ENCODE measurements around the gene FHDC1.

FHDC1 gene

DNA sequence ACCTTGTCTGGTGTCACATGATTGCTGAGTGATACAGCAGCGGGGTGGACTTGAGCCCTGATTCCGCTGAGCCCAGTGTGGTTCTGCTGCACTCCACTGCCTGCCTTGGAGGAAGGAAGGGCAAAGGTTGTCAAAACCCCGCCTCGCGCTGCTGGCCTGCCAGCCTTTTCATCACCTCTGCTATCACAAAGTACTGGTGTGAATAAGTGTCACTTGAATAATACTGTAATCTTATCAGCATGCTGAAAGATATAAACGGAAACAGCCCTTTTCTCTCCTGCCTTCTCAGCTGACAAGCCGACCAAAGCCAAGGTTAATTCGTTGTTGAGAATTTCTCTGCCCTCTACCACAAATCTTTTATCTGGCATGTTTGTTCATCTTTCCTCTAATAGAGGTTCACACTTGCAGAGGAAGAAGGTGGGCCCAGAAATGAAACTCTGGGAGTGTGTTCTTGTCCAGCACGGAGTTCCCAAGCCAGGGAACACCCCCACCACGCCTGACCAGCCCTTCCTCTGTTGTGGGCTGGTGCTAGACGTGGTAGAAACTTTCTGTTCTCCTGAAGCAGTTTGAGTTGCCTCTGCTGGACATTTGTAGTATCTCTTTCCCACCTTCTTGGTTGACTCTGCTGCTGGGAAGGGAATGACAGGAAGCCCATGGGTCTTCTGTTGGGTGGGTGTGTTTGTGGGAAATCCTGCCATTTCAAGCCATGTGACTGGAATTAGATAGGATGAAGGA, 21.5 kb downstream of the FHDC1 start:
- no peak for DNase-seq

DNA sequence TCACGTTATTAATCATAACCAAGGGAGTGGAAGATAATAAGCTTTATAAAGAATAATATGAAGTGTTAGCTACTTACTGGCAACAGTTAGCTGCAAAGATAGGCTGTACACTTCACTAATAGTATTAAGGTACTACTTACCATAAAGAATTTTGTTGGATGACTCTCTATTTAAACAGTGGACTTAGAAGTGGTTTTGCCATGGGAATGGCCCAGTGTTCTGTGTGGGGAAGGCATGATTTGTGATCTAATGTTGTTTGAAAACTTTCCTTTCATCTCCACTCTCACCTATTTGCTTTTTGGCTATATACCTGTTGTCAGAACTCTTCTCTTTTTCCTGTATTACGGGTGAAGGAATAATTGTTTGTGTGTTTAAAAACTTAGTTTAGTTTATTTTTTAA, 23.0 kb downstream of the FHDC1 start:
- DNase-seq = no peak

DNA sequence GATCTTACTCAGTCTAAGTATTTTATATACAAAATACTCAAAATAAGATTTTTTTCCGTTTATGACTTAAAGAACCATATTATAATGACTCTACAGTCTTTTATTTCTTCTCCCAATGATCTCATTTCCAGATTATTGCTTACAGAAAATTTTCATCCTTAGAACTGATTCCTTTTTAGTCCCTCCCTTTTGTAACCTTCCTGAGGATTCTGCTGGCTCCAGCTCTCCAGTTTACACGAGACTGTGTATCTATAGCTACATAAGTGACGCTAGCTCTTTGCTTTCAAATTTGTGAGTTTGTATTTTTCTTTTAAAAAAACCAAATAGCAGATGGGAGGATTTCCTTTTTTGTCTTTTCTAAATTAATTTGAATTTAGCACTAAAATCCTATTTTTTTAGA, 24.0 kb downstream of the FHDC1 start:
- no peak for DNase-seq

DNA sequence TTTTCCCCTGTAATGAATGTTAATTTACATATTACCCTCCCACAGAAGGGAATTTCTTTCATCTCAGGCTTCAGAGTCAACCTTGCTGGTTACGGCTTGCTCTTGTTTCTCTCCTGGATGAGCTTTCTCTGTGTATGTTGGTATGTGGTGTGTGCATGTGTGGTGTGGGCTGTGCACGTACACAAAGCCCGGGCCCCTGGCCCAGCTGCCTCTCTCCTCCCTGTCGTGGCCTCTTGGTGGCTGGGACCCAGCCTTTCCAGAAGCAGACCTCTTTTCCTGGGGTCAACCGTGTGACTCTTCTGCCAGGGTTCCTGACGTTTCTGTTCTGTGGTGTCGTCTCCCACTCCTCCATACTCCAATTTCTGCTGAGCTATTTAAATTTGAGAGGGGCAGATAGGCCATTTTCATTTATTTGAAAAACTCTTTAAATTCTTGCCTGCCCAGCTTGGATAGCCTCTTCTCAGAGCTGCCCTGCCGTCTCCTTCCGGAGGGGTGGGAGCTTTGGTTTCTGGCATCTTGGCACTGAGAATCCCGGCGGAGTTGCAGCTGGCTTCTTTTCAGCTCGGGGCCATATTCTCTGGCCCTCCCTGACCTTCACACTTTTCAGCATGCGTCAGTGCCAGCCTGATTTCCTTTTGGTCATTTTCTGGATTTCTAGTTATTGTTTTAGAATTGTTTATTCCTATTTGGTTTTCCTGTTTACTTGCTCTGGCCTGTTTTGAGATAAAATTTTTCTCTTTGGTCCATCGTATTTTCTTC, 25.1 kb downstream of the FHDC1 start:
- DNase-seq = no peak

DNA sequence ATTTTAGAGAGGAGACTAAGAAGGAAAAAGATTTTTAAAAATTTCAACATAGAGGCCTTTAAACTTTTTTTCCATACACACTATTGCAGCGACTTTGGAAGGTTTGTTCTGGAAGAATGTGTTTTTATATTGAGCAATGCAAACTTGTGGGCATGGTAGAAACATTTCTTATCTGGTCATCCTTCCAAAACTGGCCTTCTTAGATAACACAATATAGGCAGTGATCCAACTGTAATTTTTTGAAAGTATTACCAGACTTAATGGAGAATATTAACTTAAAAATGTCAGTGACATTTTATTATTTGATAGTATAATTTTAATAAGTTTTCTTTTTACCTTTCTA, 25.6 kb downstream of the FHDC1 start:
- no peak for DNase-seq

DNA sequence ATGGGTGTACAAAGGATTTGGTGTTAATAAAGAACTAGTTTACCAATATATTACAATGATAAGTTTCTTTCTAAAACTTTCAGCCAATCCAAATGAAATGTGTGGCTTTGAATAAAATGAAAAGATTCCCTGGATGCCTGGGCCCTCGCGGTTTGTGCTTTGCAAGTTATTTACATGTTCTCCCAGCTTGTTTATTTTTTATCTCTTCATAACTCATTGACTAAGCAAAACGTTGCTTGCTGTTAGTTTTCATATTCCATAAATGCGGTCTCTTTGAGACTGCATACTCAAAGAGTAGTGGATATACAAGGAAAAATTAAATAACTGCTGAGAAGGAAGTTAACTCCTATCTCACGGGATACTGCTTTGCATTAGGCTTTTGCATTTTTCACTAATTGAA, 26.0 kb downstream of the FHDC1 start:
- no peak for DNase-seq

DNA sequence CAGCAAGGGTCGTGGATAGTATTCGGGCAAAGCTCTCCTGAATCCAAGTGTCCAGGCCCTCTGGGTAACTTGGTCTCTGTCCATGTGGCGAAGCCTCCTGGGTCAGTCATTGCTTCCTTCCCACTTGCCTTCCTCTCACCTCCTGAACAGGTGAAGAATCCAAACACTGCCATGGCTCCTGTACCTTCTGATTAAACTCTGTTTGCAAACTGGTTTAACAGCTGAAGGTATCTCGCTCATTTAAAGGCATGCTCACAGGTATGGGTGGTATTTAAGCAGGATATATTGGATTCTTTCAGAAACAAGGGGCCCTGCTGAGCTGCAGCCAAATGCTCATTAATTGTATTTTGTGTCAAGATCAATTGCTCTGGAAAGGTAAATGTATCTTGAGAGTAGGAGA, 28.2 kb downstream of the FHDC1 start:
- no peak for DNase-seq

DNA sequence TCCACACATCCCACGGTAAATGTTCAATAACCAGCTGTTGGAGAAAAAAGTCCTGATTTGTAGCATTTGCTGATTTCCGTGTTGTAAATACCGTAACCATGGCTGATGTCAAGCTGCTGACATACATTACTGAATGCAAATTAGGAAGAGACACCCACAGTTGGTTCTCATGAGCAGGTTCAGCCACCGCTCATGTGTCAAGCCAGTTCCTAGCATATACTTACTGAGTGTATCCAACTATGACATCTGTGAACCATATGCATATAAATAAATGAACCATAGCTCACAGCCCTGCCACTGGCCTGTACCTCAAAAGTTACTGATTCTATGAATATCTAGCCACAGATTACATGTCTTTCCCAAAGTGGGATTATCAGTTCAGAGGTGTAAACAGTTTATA, 29.5 kb downstream of the FHDC1 start:
- DNase-seq = no peak

DNA sequence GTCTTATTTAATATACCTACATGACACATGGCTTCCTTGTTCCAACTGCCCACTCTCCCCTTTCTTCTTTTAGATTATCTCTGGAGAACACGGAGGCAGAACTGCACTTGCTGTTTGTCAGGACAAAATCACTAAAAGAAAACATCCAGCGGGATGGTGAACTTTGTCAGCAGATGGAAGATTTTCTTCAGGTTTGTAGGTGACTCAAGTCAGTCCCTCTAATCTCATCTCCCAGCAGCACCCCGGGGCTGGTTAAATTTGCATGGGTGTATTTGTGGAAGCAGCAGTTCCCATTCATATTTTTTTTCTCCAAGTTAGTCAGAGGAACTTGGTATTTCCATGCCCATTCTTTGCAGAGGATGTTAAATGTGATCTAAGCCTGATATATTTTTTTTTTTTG, 31.8 kb downstream of the FHDC1 start:
- no peak for DNase-seq

DNA sequence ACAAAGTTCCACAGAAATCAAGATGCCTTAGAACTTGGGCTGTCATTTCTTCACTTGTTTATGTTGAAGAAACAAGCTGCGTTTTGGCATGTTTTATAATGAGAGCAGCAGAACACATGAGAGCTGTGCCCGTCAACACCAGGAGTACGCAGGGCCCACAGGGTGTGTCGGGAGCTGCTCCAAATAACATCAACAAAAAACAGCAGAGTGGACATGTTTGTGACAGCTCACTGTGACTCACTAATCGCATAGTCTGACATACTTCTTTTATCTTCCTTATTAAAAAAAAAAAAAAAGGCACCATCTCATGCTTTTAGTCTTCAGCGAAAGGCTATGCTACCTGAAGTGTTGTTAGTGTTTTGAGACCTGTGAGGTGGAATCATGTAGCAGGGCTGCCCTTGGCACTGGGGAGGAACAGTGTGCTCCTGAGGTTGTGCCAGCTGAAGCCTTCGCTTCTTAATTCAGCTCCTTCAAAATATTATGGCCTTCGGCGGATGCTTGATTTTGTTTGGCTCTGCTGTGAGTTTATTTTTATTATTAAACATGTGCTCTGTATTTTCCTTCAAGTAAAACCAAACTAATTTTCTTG, 32.8 kb downstream of the FHDC1 start:
- no peak for DNase-seq

DNA sequence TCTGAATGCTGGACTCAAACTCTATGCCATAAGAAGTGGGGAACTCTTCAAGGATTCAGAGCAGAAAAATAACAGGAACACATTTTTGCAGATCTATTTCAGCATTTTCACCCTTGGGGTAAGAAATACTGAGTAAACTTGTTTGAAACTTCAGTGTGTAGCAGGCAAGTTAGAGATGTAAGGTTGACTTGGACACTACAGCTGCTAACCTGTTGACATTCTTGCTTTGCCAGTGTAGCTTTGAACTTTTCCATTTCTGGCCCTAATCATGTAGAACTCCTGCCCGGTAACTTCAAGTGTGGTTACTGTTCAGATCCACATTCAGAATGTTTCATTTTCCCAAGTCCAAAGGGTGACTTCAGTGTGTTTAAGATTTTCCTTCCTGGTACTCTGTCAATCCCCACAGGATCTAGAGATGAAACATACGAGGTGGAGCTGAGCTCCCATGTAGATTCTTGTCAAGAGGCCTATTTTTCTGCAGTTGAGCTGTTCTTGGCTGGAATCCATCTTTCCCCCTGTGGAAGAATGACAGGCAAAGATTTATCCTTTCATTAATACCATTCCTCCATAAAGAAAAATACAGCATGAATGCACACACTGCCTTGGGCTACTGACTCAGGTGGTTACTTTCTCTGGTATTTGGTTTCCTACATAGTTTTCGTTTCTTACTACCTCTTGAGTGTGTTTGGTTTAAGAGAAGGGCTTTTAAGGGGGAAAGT, 34.1 kb downstream of the FHDC1 start:
- DNase-seq = no peak

DNA sequence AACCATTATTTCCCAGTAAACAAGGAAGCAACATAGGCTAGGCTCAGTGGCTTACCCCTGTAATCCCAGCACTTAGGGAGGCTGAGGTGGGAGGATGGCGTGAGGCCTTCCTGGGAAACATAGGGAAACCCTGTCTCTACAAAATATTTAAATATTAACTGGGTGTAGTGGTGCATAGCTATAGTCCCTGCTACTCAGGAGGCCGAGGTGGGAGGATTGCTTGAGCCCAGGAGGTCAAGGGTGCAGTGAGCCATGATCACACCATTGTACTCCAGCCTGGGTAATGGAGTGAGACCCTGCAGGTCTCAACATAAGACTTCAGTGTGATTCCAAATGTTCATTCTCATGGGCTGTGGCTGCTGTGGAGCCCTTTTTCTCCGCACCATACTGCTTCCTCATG, 34.9 kb downstream of the FHDC1 start:
- no peak for DNase-seq

DNA sequence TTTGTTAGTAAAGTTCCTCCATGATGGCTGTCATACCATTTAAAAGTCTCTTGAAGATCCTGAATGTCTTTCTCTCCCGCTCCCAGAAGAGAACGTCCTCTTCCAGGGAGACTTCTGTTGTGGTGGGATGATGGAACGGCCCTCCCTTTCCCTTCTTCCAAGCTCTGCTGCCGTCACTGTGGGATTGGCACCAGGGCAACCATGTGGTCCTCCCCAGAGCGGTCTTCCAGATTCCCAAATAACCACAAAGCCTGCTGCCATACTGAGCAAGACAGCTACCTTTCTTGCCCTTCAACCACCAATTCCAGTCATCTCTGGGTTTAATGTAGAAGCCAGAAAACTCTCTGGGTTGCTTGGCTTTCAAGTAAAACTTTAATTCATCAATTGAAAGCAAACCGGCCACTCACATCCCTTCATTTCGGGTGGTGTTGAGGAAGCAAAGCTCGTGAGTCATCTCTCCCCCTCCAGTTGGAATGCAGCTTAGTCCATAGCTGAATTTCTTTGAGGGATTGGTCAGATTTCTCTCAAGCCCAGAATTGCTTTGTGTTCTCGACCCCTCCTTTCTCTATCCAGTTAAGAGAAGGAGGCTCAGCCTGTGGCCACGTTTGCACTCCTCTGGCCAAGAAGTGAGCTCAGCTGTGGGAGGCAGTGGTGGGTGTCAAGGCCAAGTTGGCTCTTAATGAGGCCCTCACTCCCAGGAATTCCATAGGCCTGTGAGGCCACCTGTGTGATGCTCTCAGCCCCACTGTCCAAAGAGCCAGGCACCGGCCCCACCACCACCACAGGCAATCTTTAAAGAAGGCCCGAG, 36.9 kb downstream of the FHDC1 start:
- DNase-seq = no peak

DNA sequence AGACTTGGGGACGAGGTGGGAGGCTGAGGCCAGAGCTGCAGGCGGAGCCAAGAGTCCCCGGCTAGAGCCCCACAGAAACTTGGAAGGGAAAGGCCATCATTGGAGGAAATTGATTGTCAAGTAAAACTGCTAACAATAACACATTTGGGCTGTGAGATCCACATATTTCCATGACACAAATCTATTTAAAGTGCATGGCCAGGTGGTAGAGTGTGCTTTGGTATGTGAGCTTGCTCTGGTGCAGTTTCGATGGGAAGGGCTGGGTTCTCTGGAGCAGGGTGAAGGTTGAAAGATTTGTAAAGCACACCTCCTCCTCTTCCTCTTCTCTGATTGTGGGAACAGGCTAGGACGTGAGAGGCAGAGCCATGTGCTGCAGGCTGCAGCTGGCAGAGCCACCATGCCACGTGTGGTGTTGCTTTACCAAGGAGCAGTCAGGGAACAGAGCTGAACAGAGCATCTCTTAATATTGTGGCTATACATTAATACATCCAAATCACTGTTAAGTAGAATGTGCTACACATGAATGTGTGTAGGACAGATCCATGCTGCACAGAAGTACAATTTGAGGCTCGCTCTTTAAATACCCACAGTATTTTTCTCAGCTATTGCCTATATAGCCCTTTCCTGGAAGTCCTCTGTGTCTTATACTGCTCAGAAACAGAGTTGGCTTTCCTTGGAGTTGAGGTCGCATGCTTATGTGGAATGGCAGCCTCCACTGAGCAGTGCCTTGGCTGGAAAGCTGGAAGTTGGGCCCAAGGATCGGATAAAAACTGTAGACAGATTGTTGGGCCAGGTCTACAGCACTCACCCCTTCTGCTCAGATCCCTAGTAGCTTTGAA, 37.7 kb downstream of the FHDC1 start:
- DNase-seq = no peak

DNA sequence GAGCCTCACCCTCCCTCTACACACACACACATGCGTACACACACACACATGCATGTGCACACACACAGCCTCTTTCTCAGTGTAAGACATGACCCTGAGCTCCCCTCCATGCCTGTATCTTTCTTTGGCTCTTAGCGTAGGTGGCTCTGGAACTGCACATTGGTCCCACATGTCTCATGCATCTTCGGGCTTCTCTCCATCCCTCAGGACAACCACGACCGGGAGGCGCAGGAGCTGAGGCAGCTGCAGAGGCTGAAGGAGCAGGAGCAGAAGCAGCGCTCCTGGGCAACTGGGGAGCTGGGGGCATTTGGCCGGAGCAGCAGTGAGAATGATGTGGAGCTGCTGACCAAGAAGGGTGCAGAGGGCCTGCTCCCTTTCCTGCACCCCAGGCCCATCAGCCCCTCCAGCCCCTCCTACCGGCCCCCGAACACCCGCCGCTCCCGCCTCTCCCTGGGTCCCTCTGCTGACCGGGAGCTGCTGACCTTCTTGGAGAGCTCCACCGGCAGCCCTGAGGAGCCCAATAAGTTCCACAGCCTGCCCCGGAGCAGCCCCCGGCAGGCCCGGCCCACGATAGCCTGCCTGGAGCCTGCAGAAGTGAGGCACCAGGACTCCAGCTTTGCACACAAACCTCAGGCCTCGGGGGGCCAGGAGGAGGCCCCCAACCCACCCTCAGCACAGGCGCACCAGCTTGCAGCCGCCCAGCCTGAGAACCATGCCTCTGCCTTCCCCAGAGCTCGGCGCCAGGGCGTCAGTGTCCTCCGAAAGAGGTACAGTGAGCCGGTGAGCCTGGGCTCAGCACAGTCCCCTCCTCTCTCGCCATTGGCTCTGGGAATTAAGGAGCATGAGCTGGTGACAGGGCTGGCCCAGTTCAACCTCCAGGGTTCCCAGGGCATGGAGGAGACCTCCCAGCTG, 38.6 kb downstream of the FHDC1 start:
- DNase-seq = no peak

DNA sequence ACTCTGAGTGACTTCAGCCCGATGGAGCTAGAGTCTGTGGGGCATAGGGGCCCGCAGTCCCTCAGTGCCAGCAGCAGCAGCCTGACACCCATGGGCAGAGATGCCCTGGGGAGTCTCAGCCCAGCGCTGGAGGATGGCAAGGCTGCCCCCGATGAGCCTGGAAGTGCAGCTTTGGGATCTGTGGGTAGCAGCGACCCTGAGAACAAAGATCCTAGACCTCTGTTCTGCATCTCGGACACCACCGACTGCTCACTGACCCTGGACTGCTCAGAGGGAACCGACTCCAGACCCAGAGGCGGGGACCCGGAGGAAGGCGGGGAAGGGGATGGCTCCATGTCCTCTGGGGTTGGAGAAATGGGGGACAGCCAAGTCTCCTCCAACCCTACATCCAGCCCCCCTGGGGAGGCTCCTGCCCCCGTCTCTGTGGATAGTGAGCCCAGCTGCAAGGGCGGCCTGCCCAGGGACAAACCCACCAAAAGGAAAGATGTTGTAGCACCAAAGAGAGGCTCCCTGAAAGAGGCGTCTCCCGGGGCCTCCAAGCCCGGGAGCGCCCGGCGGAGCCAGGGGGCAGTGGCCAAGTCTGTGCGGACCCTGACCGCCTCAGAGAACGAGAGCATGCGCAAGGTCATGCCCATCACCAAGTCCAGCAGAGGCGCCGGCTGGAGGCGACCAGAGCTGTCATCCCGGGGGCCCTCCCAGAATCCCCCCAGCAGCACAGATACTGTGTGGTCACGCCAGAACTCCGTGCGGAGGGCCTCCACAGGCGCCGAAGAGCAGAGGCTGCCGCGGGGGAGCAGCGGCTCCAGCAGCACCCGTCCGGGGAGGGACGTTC, 39.5 kb downstream of the FHDC1 start:
- no peak for DNase-seq

DNA sequence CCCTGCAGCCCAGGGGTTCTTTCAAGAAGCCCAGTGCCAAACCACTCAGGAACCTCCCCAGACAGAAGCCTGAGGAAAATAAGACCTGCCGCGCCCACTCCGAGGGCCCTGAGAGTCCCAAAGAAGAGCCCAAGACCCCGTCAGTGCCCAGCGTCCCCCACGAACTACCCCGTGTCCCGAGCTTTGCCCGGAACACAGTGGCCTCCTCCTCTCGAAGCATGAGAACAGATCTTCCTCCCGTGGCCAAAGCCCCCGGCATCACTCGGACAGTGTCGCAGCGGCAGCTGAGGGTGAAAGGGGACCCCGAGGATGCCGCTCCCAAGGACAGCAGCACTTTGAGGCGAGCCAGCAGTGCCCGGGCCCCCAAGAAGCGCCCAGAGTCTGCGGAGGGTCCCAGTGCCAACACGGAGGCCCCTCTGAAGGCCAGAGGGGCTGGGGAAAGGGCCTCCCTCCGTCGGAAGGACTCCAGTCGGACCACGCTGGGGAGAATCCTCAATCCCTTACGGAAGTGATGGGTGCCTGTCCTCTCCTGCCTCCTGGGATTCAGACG, 40.2 kb downstream of the FHDC1 start:
- no peak for DNase-seq

DNA sequence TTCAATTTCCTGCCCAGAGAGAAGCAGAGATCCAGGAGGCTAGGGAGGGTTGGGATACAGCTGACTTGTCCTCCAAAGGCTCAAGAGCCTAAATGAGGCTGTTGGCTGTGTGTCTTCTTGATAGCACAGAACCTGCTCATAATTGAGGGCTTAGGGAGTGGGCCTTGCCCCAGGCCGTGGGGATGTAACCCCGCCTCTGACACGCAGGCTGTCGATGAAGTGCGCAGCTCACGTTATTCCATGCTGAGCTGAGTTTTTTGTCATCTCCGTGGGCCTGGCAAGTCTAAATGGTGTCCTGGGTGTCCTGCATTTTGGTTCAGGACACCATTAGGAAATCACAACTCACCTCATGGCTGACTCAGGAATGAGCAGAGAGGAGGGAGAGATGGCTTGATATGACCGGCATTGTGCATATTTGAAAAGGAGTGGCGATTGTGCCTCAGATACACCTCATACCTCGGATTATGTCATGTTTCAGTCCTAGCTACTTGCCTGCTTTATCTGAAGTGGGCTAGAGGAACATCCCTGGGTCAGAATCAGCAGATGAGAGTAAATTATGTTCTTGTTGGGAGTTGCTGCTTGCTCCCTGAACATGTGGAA, 43.7 kb downstream of the FHDC1 start:
- DNase-seq = no peak

DNA sequence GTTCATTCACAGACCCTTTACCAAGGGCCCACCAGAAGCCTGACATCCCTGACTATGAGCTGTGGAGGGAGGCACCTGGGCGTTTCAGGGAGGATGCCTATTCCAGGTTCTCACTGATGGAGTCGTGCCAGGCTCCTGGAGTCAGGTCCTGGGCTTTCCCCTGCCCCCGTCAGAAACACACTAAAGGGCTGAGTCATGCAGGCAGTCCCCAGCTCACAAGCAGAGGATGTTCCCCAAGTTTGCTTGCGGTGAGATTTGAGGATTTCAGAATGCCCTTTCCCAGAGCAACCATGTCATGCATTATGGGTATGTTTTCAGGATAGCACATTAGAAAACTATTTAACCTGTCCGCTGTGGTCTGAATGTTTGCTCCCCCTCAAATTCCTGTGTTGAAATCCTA, 45.2 kb downstream of the FHDC1 start:
- no peak for DNase-seq

All from inflammatory macrophage (primary cell).